ENCODE results near the gene TNF.

Gene TNF

GRCh38 chr6:31568537-31568961, 6.8 kb upstream of the TNF start:
- no peak overlapping the region for H3K27ac ChIP-seq
- no peak overlapping the region for H2AFZ ChIP-seq
- H3K36me3 ChIP-seq (ENCODE audit: control insufficient read depth, insufficient read depth, low read length), result no peaks in the 10 kb centered on the region
- no peak for TF ChIP-seq CTCF (IDR thresholded peaks at IDR 0.05)
- no peak overlapping the region for H3K4me3 ChIP-seq (ENCODE audit: low read depth, low read length)
- H3K79me2 ChIP-seq, result no peaks in the 10 kb centered on the region
- H3K4me2 ChIP-seq (ENCODE audit: low read length), result no peak overlapping the region
- no peak overlapping the region for H3K9ac ChIP-seq
- no peaks in the 10 kb centered on the region for H3K27me3 ChIP-seq (ENCODE audit: control insufficient read depth, insufficient read depth, low read length)
- no peaks in the 10 kb centered on the region for H3K4me1 ChIP-seq
- H3K9me3 ChIP-seq (ENCODE audit: control insufficient read depth, low read length), result no peaks in the 10 kb centered on the region

GRCh38 chr6:31569861-31570536, 5.4 kb upstream of the TNF start:
- no peaks in the 10 kb centered on the region for H3K9me3 ChIP-seq (ENCODE audit: control insufficient read depth, low read length)
- H3K9ac ChIP-seq, result no peak overlapping the region
- no peak overlapping the region for H3K27ac ChIP-seq
- no peak overlapping the region for H3K4me3 ChIP-seq (ENCODE audit: low read depth, low read length)
- no peaks in the 10 kb centered on the region for H3K4me1 ChIP-seq
- H2AFZ ChIP-seq, result no peak overlapping the region
- H3K79me2 ChIP-seq, result no peaks in the 10 kb centered on the region
- no peaks in the 10 kb centered on the region for H3K36me3 ChIP-seq (ENCODE audit: control insufficient read depth, insufficient read depth, low read length)
- no peak overlapping the region for H3K4me2 ChIP-seq (ENCODE audit: low read length)
- no peak for TF ChIP-seq CTCF (IDR thresholded peaks at IDR 0.05)
- no peaks in the 10 kb centered on the region for H3K27me3 ChIP-seq (ENCODE audit: control insufficient read depth, insufficient read depth, low read length)

GRCh38 chr6:31572041-31572911, 3.1 kb upstream of the TNF start, which contains the start of gene LTA:
Gene LTA, plus strand, starts transcription at chr6:31572289. Its CDS starts 454 bp downstream, at chr6:31572743.
- H3K36me3 ChIP-seq (ENCODE audit: control insufficient read depth, insufficient read depth, low read length), result no peaks in the 10 kb centered on the region
- H2AFZ ChIP-seq, result no peak within 1 kb of the TSS
- no peaks in the 10 kb centered on the region for H3K4me1 ChIP-seq
- no peaks in the 10 kb centered on the region for H3K79me2 ChIP-seq
- no peak for TF ChIP-seq CTCF (IDR thresholded peaks at IDR 0.05)
- H3K27ac ChIP-seq, result no peak within 1 kb of the TSS
- no peak within 1 kb of the TSS for H3K4me2 ChIP-seq (ENCODE audit: low read length)
- H3K27me3 ChIP-seq (ENCODE audit: control insufficient read depth, insufficient read depth, low read length), result no peaks in the 10 kb centered on the region
- H3K9ac ChIP-seq, result no peak within 1 kb of the TSS
- H3K4me3 ChIP-seq (ENCODE audit: low read depth, low read length), result no peak within 1 kb of the TSS
- H3K9me3 ChIP-seq (ENCODE audit: control insufficient read depth, low read length), result no peaks in the 10 kb centered on the region

DNA sequence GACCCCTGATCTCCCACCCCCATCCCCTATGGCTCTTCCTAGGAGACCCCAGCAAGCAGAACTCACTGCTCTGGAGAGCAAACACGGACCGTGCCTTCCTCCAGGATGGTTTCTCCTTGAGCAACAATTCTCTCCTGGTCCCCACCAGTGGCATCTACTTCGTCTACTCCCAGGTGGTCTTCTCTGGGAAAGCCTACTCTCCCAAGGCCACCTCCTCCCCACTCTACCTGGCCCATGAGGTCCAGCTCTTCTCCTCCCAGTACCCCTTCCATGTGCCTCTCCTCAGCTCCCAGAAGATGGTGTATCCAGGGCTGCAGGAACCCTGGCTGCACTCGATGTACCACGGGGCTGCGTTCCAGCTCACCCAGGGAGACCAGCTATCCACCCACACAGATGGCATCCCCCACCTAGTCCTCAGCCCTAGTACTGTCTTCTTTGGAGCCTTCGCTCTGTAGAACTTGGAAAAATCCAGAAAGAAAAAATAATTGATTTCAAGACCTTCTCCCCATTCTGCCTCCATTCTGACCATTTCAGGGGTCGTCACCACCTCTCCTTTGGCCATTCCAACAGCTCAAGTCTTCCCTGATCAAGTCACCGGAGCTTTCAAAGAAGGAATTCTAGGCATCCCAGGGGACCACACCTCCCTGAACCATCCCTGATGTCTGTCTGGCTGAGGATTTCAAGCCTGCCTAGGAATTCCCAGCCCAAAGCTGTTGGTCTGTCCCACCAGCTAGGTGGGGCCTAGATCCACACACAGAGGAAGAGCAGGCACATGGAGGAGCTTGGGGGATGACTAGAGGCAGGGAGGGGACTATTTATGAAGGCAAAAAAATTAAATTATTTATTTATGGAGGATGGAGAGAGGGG, 1.9 kb upstream of the TNF start:
- Histone ChIP-seq H3K27me3 (ENCODE audit: control insufficient read depth, insufficient read depth, low read length) (no peaks in the 10 kb centered on the region), H3K4me1 (no peaks in the 10 kb centered on the region), H3K79me2 (no peaks in the 10 kb centered on the region), H3K9me3 (ENCODE audit: control insufficient read depth, low read length) (no peaks in the 10 kb centered on the region), H3K4me3 (ENCODE audit: low read depth, low read length) (no peak overlapping the region), H3K27ac (no peak overlapping the region), H3K4me2 (ENCODE audit: low read length) (no peak overlapping the region), H3K9ac (no peak overlapping the region), H2AFZ (no peak overlapping the region), H3K36me3 (ENCODE audit: control insufficient read depth, insufficient read depth, low read length) (no peaks in the 10 kb centered on the region)
- no peak for TF ChIP-seq CTCF (IDR thresholded peaks at IDR 0.05)
